ENCODE measurements around the gene IQGAP1. TPM values are rescaled to one million over a fixed set of nuclear protein-coding genes. Genes with fewer than 3 reads are reported as not detected.
A peak's percentile ranks its signal among the peaks of the same experiment; 100 is the strongest.

Gene IQGAP1
- polyA plus RNA-seq, 3 donors: 140 to 276 (median 207) TPM

- no CpG with 5 or more reads among the region's 1 CpG for WGBS (ENCODE audit: insufficient coverage)
- Histone ChIP-seq H3K79me2 (ENCODE audit: insufficient read depth, low read length) (peaks cover 16% of the 10 kb centered on the region), H3K9ac (ENCODE audit: insufficient read depth, low read length, poor library complexity, severe bottlenecking) (no peak overlapping the region), H3K36me3 (replicated peaks in 1 of 2; ENCODE audit: control insufficient read depth in 1 of 2, insufficient read depth in 2 of 2, low read length in 2 of 2) (peaks cover 97 to 99% of the 10 kb centered on the region in 2 donors), H4K20me1 (ENCODE audit: insufficient read depth, low read length) (peaks cover 99% of the 10 kb centered on the region), H3K27me3 (ENCODE audit: control insufficient read depth in 2 of 2, insufficient read depth in 2 of 2, low read length in 2 of 2) (no peaks in the 10 kb centered on the region), H3K27ac (ENCODE audit: low read depth in 1 of 2, low read length in 2 of 2) (no peak overlapping the region), H3K4me3 (replicated peaks in 1 of 3; ENCODE audit: low read depth in 2 of 3, low read length in 3 of 3) (no peak overlapping the region), H3K4me2 (replicated peaks; ENCODE audit: extremely low read depth, low read length, poor library complexity, severe bottlenecking) (no peak overlapping the region), H3K9me3 (replicated peaks in 1 of 2; ENCODE audit: control insufficient read depth in 1 of 2, insufficient read depth in 1 of 2, low read length in 2 of 2) (no peaks in the 10 kb centered on the region), H2AFZ (ENCODE audit: insufficient read depth, low read depth, low read length, poor library complexity, severe bottlenecking) (no peak overlapping the region), H3K4me1 (ENCODE audit: control insufficient read depth in 1 of 2, insufficient read depth in 2 of 2, low read length in 2 of 2) (no peaks in the 10 kb centered on the region)
- H3K27me3 Mint-ChIP-seq (ENCODE audit: low read depth in 3 of 3): peaks cover 0 to 2% (median 0%) of the 10 kb centered on the region in 3 donors
- no peaks in the 10 kb centered on the region for H3K4me1 Mint-ChIP-seq
- H3K4me3 Mint-ChIP-seq: no peak overlapping the region
- no peaks in the 10 kb centered on the region for H3K9me3 Mint-ChIP-seq
- intact Hi-C loops (cut with micrococcal nuclease): loop anchor here (2.0 to 10.0 kb wide), 2 partner anchors 158 to 162 kb away; no protein-coding TSS in a partner anchor
- no peak overlapping the region for H3K27ac Mint-ChIP-seq
- H3K36me3 Mint-ChIP-seq: peaks cover 89 to 100% of the 10 kb centered on the region in 2 donors
- TF ChIP-seq CTCF (IDR thresholded peaks at IDR 0.05): no peak
- no peak for DNase-seq
Observed at GRCh38 chr15:90483012-90483307, 94.9 kb downstream of the IQGAP1 start.

GRCh38 chr15:90483637-90484036 lies 95.6 kb downstream of the IQGAP1 start:
- no peak overlapping the region for H3K27ac Mint-ChIP-seq
- no peak for DNase-seq
- Histone ChIP-seq H3K27ac (ENCODE audit: low read depth in 1 of 2, low read length in 2 of 2) (peak overlapping the region in 1 of 2 donors; percentile 36), H4K20me1 (ENCODE audit: insufficient read depth, low read length) (peaks cover 97% of the 10 kb centered on the region), H2AFZ (ENCODE audit: insufficient read depth, low read depth, low read length, poor library complexity, severe bottlenecking) (no peak overlapping the region), H3K4me1 (ENCODE audit: control insufficient read depth in 1 of 2, insufficient read depth in 2 of 2, low read length in 2 of 2) (no peaks in the 10 kb centered on the region), H3K9me3 (replicated peaks in 1 of 2; ENCODE audit: control insufficient read depth in 1 of 2, insufficient read depth in 1 of 2, low read length in 2 of 2) (no peaks in the 10 kb centered on the region), H3K4me3 (replicated peaks in 1 of 3; ENCODE audit: low read depth in 2 of 3, low read length in 3 of 3) (no peak overlapping the region), H3K36me3 (replicated peaks in 1 of 2; ENCODE audit: control insufficient read depth in 1 of 2, insufficient read depth in 2 of 2, low read length in 2 of 2) (peaks cover 95 to 98% of the 10 kb centered on the region in 2 donors), H3K9ac (ENCODE audit: insufficient read depth, low read length, poor library complexity, severe bottlenecking) (no peak overlapping the region), H3K4me2 (replicated peaks; ENCODE audit: extremely low read depth, low read length, poor library complexity, severe bottlenecking) (no peak overlapping the region), H3K79me2 (ENCODE audit: insufficient read depth, low read length) (peaks cover 11% of the 10 kb centered on the region), H3K27me3 (ENCODE audit: control insufficient read depth in 2 of 2, insufficient read depth in 2 of 2, low read length in 2 of 2) (no peaks in the 10 kb centered on the region)
- H3K9me3 Mint-ChIP-seq: no peaks in the 10 kb centered on the region
- intact Hi-C loops (cut with micrococcal nuclease): loop anchor here (2.0 to 10.0 kb wide), 2 partner anchors 159 to 163 kb away; no protein-coding TSS in a partner anchor
- no peak for TF ChIP-seq CTCF (IDR thresholded peaks at IDR 0.05)
- peaks cover 88 to 98% of the 10 kb centered on the region in 2 donors for H3K36me3 Mint-ChIP-seq
- no CpG with 5 or more reads among the region's 2 CpGs for WGBS (ENCODE audit: insufficient coverage)
- H3K4me3 Mint-ChIP-seq: no peak overlapping the region
- no peaks in the 10 kb centered on the region for H3K4me1 Mint-ChIP-seq
- H3K27me3 Mint-ChIP-seq (ENCODE audit: low read depth in 3 of 3): peaks cover 0 to 2% (median 0%) of the 10 kb centered on the region in 3 donors
